SK-N-SH treated with all-trans-retinoic acid at 6 μM for 48 hours (cell line): ENCODE measurements around the gene CEPT1.

Source experiments
- ATAC-seq: fragments of 200-7000 bp; cut with Tn5 transposase; 3 replicates; pipeline ENCODE4 v1.9.1; 2020; ENCODE audit warnings: mild to moderate bottlenecking, moderate library complexity
- ARNTL ChIP-seq: fragments of 450-650 bp; formaldehyde crosslinking; IDR thresholded peaks from 2 replicates; pipeline ENCODE4 v1.5.0; 2020; ENCODE audit warnings: low read depth, mild to moderate bottlenecking, moderate library complexity, borderline replicate concordance
- BACH2 ChIP-seq: fragments of 250-450 bp; sonication (Bioruptor Pico); IDR thresholded peaks from 2 replicates; pipeline ENCODE4 v1.9.0; 2021; ENCODE audit warnings: mild to moderate bottlenecking, borderline replicate concordance
- CREB5 ChIP-seq: fragments of 250-450 bp; sonication (Bioruptor Pico); IDR thresholded peaks from 2 replicates; pipeline ENCODE4 v1.5.1; 2020; ENCODE audit warnings: low read depth, mild to moderate bottlenecking, moderate library complexity
- CSDC2 ChIP-seq: fragments of 250-450 bp; sonication (Bioruptor Pico); IDR thresholded peaks from 2 replicates; pipeline ENCODE4 v1.5.0; 2020; ENCODE audit warnings: mild to moderate bottlenecking, moderate library complexity
- ESRRG ChIP-seq: fragments of 250-450 bp; sonication (Bioruptor Pico); IDR thresholded peaks from 2 replicates; pipeline ENCODE4 v1.6.1; 2021; ENCODE audit warnings: mild to moderate bottlenecking
- GLIS3 ChIP-seq: fragments of 250-450 bp; sonication (Bioruptor Pico); IDR thresholded peaks from 2 replicates; pipeline ENCODE4 v1.5.0; 2020; ENCODE audit warnings: mild to moderate bottlenecking, moderate library complexity
- ISL1 ChIP-seq: fragments of 250-450 bp; sonication (Bioruptor Pico); IDR thresholded peaks from 2 replicates; pipeline ENCODE4 v2.1.2; 2022; ENCODE audit warnings: mild to moderate bottlenecking, moderate library complexity
- OSR1 ChIP-seq: fragments of 250-450 bp; sonication (Bioruptor Pico); IDR thresholded peaks from 2 replicates; pipeline ENCODE4 v1.8.0; 2022; ENCODE audit warnings: moderate library complexity, mild to moderate bottlenecking, inconsistent platforms
- POU6F1 ChIP-seq: fragments of 250-450 bp; sonication (Bioruptor Pico); IDR thresholded peaks from 2 replicates; pipeline ENCODE4 v1.8.0; 2021; ENCODE audit warnings: low read depth, mild to moderate bottlenecking, moderate library complexity, borderline replicate concordance
- PPARA ChIP-seq: fragments of 250-450 bp; sonication (Bioruptor Pico); IDR thresholded peaks from 2 replicates; pipeline ENCODE4 v1.5.0; 2020; ENCODE audit warnings: mild to moderate bottlenecking, borderline replicate concordance
- RARB ChIP-seq: fragments of 250-450 bp; sonication (Bioruptor Pico); IDR thresholded peaks from 2 replicates; pipeline ENCODE4 v1.8.0; 2021; ENCODE audit warnings: mild to moderate bottlenecking, moderate library complexity
- SNAI2 ChIP-seq: fragments of 250-450 bp; sonication (Bioruptor Pico); IDR thresholded peaks from 2 replicates; pipeline ENCODE4 v1.5.0; 2020; ENCODE audit warnings: mild to moderate bottlenecking, moderate library complexity
- TCF4 ChIP-seq: fragments of 250-450 bp; sonication (Bioruptor Pico); IDR thresholded peaks from 2 replicates; pipeline ENCODE4 v1.8.0; 2021; ENCODE audit warnings: mild to moderate bottlenecking, moderate library complexity, borderline replicate concordance
- TSHZ2 ChIP-seq: fragments of 250-450 bp; sonication (Bioruptor Pico); IDR thresholded peaks from 2 replicates; pipeline ENCODE4 v1.5.0; 2020; ENCODE audit warnings: mild to moderate bottlenecking, moderate library complexity
- ZFP3 ChIP-seq: fragments of 250-450 bp; sonication (Bioruptor Pico); IDR thresholded peaks from 2 replicates; pipeline ENCODE4 v1.5.0; 2020; ENCODE audit warnings: mild to moderate bottlenecking, moderate library complexity
- ZFP30 ChIP-seq: fragments of 450-650 bp; formaldehyde crosslinking; IDR thresholded peaks from 2 replicates; pipeline ENCODE4 v1.5.0; 2022; ENCODE audit warnings: mild to moderate bottlenecking, moderate library complexity
- ZNF565 ChIP-seq: fragments of 450-650 bp; formaldehyde crosslinking; conservative IDR thresholded peaks from 2 replicates; pipeline ENCODE4 v1.5.0; 2020; ENCODE audit warnings: low read depth, mild to moderate bottlenecking, moderate library complexity
- ZNF70 ChIP-seq: fragments of 450-650 bp; formaldehyde crosslinking; IDR thresholded peaks from 2 replicates; pipeline ENCODE4 v1.5.0; 2020; ENCODE audit warnings: mild to moderate bottlenecking, moderate library complexity
- ZNF8 ChIP-seq: fragments of 450-650 bp; formaldehyde crosslinking; IDR thresholded peaks from 2 replicates; pipeline ENCODE4 v1.5.0; 2020; ENCODE audit warnings: mild to moderate bottlenecking, moderate library complexity
- TF ChIP-seq, protein P1 (sequence below): fragments of 250-450 bp; sonication (Bioruptor Pico); IDR thresholded peaks from 2 replicates; pipeline ENCODE4 v1.5.1; 2021; ENCODE audit warnings: mild to moderate bottlenecking, moderate library complexity

The CEPT1 gene

DNA sequence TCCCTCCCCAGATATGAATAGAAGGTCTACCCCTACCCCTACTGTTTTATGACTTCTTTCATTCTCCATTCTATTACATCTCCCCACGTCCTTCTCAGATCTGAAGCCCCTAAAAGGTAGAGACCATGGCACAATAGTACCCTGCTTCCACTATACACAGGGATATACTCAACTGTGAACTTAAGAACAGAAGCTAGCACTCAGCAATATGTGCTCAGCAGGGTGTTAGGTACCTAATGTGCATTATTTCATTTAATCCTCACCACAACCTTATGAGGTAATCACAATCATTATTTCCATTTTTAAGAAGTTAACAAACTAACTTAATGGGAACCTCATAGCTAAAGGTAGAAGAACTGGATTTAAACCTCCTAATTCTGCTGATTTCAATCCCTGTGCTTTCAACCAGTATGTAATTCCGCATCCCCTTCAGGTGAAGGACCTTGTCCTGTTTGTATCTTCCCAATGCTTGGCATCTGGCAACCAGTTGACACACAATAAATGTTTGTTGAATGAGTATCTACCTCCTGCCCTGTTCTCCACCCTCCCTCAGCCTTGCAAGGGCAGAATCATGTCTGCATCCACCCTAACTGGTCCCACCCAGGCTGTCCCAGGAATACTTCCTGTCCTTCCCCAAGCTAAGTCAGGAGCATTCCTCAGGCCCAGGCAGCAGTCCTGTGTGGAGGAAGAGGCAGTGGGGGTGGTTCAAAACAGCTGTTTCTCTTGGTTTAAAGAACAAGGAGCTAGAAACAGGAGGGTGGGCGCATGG is 53.9 kb downstream of the CEPT1 start:
- no peak for ATAC-seq
- TF ChIP-seq SNAI2 (CRISPR knock-in tag) (no peak), ZNF8 (CRISPR knock-in tag) (no peak), ISL1 (no peak), ESRRG (CRISPR knock-in tag) (no peak), BACH2 (CRISPR knock-in tag) (no peak), GLIS3 (CRISPR knock-in tag) (no peak), POU6F1 (CRISPR knock-in tag) (no peak), PPARA (CRISPR knock-in tag) (no peak), CREB5 (CRISPR knock-in tag) (no peak), OSR1 (CRISPR knock-in tag) (no peak), TSHZ2 (CRISPR knock-in tag) (no peak), ARNTL (no peak), TCF4 (CRISPR knock-in tag) (no peak), ZFP30 (CRISPR knock-in tag) (no peak), ZFP3 (CRISPR knock-in tag) (no peak), RARB (no peak), ZNF70 (no peak), CSDC2 (CRISPR knock-in tag) (no peak)
- TF ChIP-seq, protein P1, sequence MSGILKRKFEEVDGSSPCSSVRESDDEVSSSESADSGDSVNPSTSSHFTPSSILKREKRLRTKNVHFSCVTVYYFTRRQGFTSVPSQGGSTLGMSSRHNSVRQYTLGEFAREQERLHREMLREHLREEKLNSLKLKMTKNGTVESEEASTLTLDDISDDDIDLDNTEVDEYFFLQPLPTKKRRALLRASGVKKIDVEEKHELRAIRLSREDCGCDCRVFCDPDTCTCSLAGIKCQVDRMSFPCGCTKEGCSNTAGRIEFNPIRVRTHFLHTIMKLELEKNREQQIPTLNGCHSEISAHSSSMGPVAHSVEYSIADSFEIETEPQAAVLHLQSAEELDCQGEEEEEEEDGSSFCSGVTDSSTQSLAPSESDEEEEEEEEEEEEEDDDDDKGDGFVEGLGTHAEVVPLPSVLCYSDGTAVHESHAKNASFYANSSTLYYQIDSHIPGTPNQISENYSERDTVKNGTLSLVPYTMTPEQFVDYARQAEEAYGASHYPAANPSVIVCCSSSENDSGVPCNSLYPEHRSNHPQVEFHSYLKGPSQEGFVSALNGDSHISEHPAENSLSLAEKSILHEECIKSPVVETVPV (CRISPR knock-in tag), result no peak
- TF ChIP-seq, all 23 proteins: peak for 0

DNA sequence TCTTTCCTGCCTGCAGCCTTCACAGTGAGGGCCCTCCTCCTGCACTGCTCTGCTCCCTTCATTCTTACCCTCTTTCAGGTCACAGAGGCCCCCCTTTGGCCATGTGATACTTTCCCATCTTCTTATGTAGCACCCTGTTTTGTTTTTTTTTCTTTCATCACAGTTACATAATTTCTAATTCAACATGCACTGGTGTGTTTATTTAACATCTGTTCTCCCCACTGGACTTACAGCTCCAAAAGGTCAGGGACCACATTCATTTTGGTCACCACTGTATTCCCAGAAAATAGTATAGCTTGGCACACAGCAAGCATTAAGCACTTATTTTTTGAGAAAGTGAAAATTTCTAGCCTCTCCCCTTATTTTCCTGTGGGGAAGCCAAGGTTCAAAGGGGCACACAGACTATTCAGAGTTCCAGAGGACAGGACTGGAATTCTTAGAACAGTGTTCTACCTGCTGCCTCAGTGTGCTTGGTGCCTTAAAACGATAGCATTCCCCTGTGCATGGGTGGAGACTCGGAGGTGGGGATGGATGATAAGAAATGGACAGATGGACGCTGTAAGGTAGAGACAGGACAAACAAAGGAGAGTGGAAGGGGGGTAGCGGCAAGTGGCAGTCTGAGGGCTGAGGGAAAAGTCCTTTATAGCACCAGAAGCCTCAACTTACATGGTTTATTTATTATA is 55.1 kb downstream of the CEPT1 start:
- no peak for ATAC-seq

More for the DNA sequence above, 55.1 kb downstream of the CEPT1 start:
- TF ChIP-seq ZFP3 (CRISPR knock-in tag) (no peak), ZNF565 (CRISPR knock-in tag) (no peak), POU6F1 (CRISPR knock-in tag) (no peak), OSR1 (CRISPR knock-in tag) (no peak)
